Effector CD8-positive, alpha-beta T cell (primary cell): ENCODE results near the gene SMO.

Source experiments
- DNase-seq: peaks from one replicate; lab custom pipeline; 2025; lab: John Stamatoyannopoulos, UW
- total RNA-seq, 4 experiments: gene quantifications; one replicate each; lab custom pipeline; 2026; lab: John Stamatoyannopoulos, UW

Gene SMO
- total RNA-seq: 0.18 to 0.68 (median 0.45) reads per million in 4 experiments

DNA sequence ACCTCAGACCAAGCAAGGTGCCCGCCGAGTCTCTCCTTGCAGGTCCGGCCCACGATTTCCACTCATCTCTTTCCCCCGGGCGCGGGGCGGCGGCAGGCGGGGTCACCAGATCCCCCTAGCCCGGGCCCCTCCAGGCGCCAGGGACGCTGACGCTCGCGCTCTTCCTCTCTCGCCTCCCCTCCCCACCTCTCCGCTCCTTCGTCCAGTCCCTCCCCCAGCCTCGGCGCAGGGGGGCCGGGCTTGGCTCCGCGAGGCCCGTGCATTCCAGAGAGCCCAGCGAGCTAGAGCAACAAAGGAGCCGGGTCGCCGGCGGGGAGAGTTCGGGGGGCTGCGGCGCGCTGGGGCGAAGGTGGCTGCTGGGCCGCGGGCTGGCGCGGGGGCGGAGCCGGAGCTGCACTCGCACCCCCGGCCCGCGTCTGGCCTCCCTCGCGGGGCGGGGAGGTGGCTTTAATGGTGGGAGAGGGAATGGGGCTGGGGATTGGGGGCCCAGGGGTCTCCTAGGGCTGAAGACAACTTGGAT lies at the start of gene SMO:
Gene SMO, plus strand, starts transcription at position 262 of the 520 bp plus-strand sequence. CDS start 519 bp downstream, outside the sequence.
- DNase-seq: peak; percentile 5

DNA sequence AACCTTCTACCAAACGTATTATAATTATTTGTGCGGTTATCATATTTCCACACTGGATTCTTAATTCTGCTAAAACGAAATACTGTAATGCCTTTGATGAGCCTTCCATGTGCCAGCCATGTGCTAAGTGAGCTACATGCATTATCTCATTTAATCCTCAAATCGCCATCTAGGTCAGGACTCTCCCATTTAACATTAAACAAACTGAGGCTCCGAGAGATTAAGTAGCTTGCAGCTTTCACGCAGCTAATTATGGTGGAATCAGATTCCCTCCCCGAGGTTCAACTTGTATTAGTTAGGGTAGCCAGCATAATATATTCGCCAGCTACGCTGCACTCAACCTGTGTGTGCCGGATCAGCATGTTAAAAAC lies 44.7 kb upstream of the SMO start:
- no peak for DNase-seq

DNA sequence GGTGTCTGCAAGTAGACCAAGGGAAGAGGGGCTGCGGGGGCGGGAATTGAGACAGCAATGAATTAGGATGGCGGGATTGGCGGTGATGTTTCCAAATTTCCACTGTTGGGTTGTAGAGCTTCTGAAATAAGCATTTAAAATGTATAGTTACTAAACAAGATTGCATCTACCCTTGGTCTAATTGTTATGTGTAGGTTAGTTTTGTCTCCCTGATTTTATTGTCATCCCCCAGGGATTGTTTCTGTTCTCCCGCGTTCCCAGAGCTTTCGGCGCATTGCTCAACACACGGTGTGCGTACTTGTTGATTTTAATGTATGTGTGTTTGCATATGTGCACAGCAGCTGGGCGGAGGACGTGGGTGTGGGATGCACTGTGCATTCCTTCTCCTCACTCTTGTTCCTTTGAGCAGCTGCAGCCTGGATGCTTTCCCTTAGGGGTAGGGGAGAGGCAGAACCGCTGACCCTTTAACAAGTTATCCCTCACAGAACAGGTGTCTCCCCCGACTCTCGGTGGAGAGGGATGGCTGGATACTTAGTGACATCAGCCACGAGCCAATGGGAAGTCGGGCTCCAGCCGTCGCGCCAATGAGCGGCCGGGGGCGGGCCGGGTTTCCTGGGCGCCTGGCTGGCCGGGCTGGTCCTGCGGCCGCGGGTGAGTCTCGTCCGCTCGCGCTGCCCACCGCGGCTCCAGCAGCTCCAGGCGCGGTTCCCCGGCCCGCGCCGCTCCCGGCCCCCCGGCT lies 44.2 kb upstream of the SMO start, which contains the start of gene TSPAN33:
Gene TSPAN33, plus strand, starts transcription at position 613 of the 739 bp plus-strand sequence. CDS start 274 bp downstream, outside the sequence.
- DNase-seq: peak; percentile 61

DNA sequence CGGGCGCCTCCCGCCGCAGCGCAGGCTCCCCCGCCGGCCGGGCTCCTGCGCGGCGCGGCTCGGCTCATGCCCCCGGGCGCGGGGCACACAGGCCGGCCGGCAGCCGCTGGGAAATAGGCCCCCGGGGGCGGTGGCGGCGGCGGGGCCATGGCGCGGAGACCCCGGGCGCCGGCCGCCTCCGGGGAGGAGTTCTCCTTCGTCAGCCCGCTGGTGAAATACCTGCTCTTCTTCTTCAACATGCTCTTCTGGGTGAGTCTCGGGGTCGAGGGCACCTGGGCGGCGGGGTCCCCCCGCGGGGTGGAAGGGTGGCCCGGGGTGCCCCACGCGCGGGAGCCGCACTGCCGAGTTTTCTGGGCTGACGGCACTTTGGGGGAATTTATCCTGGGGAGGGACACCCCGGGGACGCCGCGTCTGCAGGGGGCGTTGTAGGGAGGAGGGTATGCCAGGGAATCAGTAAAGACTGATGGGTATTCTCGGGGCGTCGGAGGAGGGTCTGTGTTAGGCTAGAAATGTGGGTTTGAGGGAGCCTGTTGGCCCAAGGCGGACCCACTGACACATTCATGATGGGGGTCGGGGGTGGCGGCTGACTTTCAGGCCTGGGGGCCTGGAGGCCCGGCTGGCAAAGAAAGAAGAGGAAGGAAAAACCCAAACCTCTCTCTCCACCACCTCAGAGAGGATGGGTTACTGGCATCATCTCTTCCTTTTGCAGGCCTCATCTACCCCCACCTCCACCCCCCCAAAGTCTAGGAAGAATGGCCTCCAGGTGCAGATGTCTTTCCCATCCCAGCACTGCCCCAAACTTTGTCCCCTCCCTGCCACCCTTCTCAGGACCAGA lies 43.4 kb upstream of the SMO start:
- peak; percentile 2 for DNase-seq

DNA sequence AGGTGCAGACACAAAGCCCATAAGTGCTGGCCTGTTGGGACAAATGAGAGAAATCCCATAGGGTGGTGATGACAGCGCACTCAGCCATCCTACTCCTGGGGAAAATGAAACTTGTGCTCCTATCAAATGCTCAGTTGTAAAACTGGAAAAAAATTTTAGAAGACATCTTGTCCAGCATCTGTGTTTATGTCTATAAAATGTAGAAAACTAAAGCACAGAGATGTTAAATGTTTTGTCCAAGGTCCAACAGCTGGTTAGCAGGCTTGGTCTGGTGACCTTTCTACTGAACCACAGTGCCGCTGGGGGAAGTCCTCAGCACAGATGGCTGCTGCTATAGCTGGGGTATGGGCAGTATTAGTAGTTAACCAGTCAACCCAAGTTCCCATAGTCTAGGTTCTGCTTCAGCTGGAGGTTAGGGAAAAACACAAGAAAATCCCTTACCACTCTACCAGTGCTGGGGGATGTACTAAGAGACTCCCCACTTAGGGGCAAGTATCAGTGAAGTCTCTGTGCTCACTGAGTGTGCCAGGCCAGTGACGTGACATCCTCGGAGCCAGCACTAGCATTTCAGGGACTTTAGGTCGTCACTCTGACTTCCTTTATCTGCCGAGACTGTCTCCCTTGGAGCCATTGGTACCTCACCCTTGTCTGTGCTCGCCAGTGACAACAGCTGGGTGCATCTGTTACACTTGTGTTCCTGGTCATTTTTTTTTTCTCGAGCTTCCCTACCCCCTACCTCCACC lies 42.0 kb upstream of the SMO start:
- no peak for DNase-seq

DNA sequence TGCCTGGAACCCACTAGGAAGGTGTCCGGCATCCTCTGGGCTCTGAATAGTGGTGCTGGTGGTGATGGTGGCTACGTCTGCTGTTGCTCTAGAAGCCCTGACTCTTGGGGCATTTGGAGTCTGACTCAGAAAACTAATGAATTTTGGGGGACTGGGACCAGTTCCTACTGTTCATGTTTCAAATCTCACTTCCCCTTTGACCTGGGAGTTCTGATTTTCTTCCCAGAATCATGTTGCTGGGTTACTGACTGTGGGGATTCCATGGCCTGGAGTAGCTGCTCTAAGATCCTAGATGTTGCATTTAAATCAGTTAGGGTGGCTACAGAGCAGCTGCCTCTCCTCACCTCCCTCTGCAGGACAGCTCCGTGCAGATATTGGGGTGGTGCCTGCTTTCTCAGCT lies 40.7 kb upstream of the SMO start:
- no peak for DNase-seq

DNA sequence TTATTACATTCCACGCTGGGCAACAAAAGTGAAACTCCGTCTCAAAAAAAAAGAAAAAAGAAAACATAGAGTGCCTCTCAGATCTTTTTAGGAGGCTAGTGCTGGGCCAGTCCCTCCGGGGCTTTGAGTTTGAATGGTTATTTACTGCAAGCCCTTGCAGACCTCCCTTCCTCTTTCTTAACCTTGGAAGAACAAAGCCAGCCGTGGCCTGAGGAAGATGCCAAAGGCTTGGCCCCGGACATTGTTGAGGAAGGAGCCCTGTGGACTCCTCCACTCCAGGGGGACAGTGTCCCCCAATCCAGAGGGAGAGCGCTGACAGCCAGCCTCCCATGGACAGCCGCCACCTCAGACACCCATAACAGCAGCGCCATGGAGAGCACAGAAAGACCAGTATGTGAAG lies 38.9 kb upstream of the SMO start:
- no peak for DNase-seq

DNA sequence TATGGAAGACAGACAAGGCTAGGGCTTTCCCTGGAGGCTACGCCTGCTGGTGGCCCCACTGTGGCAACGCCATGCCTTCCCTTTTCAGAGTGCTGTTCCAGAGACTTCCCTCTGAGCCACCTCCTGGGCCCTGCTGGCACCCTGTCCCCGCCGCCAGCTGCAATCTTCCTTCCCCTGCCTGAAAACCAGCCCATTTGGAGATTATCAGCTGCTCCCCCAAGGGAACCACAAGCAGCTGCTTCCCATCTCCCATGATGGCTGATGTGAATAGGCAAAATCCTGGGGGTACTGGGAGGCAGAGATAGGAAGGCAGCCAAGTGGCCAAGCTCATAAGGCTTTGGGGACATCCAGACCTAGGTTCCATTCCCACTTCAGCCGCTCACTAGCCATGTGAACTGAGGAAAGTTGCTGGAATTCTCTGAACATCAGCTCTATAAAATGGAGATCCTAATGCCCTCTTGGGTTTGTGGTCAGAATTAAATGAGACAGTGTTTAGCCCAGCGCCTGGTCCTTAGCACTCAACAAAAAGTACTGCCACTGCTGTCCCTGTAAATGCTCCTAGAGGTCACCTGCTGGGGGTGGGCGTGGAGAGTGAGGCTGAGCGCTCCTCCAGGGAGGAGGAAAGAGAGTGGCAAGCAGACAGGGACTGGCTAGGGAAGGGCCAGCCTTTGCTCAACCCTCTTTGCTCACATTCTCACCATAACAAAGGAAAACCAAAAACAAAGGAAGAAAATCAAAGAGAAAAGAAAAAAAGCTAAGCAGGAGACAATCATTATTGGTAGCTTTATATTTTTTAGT lies 38.0 kb upstream of the SMO start:
- DNase-seq: no peak

DNA sequence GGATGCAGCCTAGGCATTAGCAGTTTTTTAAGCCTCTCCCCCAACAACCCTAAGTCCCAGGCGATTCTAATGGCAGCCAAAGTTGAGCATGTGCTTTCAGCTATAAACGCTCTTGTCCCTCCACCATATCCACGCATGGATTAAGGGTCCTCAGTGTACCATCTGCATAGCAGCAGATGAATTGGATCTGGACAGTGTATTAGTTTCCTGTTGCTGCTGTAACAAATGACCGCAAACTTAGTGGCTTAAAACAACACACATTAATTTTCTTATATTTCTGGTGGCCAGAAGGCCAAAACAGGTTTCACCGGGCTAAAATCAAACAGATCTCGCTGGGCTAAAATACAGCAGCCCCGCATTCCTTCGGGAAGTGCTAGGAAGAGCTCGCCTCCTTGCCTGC lies 30.8 kb upstream of the SMO start:
- DNase-seq: no peak

DNA sequence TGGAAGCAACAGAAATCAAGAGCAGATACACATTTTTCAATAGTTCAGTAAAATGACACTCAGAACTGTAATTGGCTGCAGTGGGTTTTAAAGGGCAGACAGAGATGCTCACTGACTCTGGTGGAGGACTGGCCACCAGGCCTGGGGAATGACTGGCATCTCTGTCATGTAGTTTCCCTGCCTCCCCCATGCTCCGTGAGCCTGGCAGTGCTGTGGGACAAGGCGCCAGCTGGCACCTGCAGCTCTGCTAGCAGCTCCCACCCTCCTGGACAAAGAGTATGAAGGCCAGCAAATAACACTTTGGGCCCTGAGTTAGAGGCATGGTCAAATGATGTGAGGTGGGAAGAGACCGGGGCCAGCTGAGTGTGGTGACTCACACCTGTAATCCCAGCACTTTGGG lies 28.9 kb upstream of the SMO start:
- DNase-seq: no peak

DNA sequence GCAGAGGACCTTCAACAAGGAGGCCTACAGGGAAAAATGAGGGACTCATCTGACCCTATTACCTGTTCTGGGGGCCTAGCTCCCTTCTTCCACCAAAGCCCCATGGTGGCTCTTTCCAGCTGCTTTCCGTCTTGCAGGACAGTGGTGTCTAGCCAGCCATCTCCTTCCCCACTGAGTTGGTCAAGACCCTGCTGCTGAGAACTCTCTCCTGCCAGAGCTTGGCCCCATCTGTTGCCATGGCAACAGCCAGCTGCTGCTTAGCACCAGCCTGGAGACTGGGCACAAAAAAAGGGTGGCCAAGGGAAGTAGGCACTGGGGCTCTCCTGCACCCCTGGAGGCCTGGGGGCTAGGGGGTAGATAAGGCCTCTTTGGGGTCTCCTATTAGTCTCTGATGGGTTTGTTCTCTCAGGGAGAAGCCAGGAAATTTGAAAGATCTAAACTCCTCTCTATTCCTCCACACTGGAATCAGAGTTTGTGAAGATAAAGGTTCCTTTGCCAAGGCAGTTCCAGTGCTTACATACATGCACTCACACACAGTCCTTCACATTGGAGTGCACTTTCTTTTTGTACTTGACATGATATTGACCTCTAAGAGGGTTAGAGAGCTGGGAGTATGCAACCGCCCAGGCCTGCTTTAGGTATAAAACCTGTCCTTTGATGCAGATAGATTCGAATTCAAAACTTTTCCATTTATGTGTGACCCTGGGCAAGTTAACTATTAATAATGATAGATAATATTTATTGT lies 28.1 kb upstream of the SMO start:
- DNase-seq: no peak

DNA sequence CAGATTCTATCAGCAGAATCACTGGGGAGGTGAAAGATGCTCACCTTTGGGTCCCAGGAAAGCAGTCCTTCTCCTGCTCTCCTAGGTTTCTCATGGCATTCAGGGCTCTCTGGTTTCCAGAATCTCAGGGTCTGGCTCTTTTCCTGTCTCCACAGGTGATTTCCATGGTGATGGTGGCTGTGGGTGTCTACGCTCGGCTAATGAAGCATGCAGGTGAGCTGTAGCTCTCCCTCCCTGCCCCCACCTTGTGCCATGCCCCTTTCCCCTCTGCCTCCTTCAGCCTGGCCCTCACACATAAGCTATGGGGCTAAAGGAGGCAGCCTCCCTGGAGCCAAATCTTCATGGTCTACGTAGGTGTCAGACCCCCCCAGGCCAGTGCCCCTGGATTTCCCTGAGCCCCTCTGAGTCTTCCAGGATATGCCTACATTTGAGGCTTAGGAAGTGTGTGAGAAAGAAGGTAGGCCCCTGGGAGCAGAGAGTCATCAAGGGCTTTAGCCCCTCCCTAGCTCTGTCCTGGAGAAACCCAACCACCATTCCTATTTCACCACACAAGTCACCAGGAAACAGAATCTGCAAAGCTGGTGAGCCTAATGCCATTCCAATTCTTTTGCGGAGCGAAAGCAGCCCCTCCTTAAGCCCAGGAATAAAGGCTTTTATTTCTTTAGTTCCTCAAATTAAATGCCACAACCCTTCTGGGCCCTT lies 26.8 kb upstream of the SMO start:
- DNase-seq: no peak

DNA sequence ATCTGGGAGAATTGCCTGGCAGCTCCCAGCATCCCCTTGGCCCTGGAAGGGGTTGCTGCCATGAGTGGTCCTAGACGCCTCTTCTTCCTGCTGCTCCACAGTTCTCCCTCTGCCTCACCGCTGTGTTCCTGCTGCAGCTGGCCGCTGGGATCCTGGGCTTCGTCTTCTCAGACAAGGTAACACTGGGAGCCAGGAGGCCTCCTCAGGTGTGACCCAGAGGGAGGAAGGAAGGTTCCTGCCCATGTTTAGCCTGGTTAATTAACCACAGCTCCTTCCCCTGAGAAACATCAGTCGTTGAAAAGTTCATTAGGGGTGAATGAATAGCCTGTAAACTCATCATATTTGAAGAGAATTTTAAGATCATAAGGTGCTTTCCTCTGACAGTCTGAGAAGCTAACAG lies 25.7 kb upstream of the SMO start:
- no peak for DNase-seq

DNA sequence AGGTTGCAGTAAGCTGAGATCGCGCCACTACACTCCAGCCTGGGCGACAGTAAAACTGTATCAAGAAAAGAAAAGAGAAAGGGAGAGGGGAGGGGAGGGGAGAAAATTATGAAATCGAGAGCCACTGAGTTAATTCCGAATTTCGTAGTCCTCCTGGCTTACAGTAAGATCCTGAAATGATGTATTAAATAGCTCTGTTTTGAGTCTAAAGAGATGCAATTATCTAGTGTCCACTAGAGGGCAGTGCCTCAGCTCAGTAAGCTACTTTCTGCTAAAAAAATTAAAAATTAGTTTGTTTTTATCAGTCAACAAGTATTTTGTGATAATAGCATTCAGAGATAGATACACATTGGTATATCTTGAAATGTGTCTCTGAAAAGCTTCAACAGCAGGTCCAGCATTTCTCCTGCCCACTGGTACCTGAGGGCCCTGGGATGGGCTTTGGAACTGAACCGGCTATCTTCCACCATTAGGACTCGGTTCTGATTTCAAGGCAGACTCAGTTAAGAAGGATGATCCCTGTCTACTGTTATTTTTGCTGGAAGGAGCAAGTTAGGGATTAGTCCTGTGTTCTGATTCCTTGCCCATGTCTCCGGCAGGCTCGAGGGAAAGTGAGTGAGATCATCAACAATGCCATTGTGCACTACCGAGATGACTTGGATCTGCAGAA lies 24.4 kb upstream of the SMO start:
- no peak for DNase-seq

DNA sequence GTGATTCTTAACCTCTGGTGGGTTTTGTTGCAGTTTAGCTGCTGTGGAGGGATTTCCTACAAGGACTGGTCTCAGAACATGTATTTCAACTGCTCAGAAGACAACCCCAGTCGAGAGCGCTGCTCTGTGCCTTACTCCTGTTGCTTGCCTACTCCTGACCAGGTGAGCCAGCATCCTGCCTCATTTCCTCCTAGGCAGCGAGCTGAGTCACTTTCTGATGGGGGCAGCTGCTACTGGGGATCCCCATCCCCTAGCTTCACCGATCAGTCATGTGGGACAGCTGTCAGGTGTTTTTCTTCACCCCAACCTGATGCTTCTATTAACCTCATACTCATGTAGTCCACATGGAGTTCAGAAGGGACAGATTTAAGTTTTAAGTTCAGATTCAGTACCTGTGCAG lies 21.7 kb upstream of the SMO start:
- DNase-seq: no peak

DNA sequence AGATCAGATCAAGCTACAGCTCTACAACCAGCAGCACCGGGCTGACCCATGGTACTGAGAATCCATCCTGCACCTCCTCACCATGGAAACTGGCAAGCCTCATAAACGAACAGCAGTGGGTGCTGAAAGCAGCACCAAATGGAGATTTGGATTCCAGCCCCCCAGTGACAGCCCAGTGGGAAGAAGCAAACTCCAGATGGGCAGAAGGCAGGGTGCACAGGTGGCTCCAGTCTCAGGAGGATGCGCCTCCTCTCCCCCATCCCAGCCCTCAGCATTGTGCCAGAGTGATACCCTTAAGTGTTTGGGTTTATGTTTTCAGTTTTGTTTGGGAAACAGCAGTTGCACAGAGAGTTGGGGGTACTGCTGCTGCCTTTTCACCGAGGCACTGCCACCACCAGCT lies 20.6 kb upstream of the SMO start:
- no peak for DNase-seq

DNA sequence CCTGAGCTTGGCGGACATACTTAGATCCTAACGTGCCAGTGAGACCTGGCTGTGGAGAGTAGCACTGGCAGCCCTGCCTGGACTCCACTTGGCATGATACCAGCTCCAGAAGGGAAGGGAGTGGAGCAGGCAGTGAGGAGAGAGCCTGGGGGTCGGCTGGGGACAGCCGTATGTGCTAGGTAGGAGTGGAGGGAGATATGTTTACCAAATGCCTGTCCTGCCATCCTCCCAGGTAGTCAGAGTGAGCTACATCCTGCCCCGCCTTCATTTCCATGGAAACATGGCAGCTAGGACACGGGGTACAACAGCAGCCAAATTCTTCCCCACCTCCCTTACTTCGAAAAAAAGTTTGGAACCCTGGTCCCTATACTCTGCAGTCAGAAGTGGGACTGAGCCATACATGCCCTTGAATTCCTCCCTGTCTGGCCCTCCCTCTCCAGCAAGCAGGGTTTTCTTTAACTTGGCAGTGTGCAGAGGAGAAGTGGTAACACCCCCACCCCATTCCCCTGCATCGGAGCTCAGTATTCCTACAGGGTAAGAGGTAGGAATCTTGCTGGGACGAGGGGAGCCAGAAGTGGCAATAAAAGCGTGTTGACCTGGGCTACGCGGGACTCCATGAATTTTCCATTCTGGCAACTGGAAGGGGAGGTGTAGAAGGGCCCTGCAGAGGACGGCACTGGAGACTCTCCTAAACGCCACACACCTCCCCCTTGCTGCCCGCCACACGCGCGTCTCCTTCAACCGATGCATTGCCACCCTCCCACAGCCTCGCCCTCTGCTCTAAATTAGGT lies 20.0 kb upstream of the SMO start:
- no peak for DNase-seq

DNA sequence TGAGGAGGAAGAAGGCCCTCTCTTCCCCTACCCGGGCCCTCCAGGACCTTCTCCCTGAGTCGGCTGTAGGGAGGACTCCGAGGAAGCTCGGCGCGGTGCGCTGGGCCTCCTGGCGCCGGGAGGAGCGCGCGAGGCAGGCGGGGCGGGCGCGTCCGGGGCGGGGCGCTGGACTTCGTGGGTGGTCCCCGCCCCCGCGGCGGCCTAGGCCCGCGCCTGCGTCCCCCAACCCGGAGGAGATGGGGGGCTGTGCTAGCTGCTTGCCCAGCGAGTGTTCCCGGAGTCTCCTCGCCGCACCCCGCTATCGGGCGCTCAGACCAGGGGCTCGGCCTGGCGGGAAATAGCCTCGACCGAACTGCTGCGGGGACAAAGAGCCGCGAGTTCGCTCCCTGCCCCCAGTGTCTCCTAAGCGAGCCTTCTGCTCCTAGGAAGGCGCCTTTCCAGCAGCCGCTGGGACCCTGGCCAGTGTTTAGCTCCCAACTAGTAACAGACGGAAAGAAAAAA lies 19.2 kb upstream of the SMO start:
- DNase-seq: peak; percentile 37
